ENCODE data around the gene CYP4A22.

Gene CYP4A22

GRCh38 chr1:47174656-47175020, 37.4 kb downstream of the CYP4A22 start:
- no peak overlapping the region for H3K4me3 ChIP-seq (replicated peaks; ENCODE audit: low read depth, low read length)
- no peak for DNase-seq (ENCODE audit: low read depth)
- TF ChIP-seq CTCF (IDR thresholded peaks at IDR 0.05; ENCODE audit: low read length, missing control alignments), result no peak

- peak; percentile 78 for DNase-seq (ENCODE audit: low read depth)
- TF ChIP-seq CTCF (IDR thresholded peaks at IDR 0.05; ENCODE audit: low read length, missing control alignments), result peak; percentile 100
- no peak overlapping the region for H3K4me3 ChIP-seq (replicated peaks; ENCODE audit: low read depth, low read length)
Measured at GRCh38 chr1:47175227-47175934, 38.1 kb downstream of the CYP4A22 start.

- H3K4me3 ChIP-seq (replicated peaks; ENCODE audit: low read depth, low read length), result no peak overlapping the region
- TF ChIP-seq CTCF (IDR thresholded peaks at IDR 0.05; ENCODE audit: low read length, missing control alignments), result no peak
- no peak for DNase-seq (ENCODE audit: low read depth)
Measured at GRCh38 chr1:47178020-47178419, 40.8 kb downstream of the CYP4A22 start.

- no peak for DNase-seq (ENCODE audit: low read depth)
- peak overlapping the region; percentile 36 for H3K4me3 ChIP-seq (replicated peaks; ENCODE audit: low read depth, low read length)
- TF ChIP-seq CTCF (IDR thresholded peaks at IDR 0.05; ENCODE audit: low read length, missing control alignments), result no peak
Measured at GRCh38 chr1:47178654-47179016, 41.4 kb downstream of the CYP4A22 start.

- peak; percentile 92 for TF ChIP-seq CTCF (IDR thresholded peaks at IDR 0.05; ENCODE audit: low read length, missing control alignments)
- DNase-seq (ENCODE audit: low read depth), result peak; percentile 97
- peak overlapping the region; percentile 36 for H3K4me3 ChIP-seq (replicated peaks; ENCODE audit: low read depth, low read length)
Measured at GRCh38 chr1:47179017-47179987, 42.1 kb downstream of the CYP4A22 start.

GRCh38 chr1:47179988-47180563, 42.8 kb downstream of the CYP4A22 start:
- TF ChIP-seq CTCF (IDR thresholded peaks at IDR 0.05; ENCODE audit: low read length, missing control alignments), result no peak
- no peak overlapping the region for H3K4me3 ChIP-seq (replicated peaks; ENCODE audit: low read depth, low read length)
- DNase-seq (ENCODE audit: low read depth), result no peak

Measured in fibroblast of pulmonary artery (primary cell).